Activated T-helper 9 cell treated with anti-CD3 and anti-CD28 coated beads, Interleukin-2, amount 50 U/mL, for 16 hours (primary cell): ENCODE measurements around the gene SCAMP5.

Experiments used
- DNase-seq: peaks from one replicate; pipeline ENCODE4 v3.0.0-alpha.2; 2020; ENCODE audit warnings: low read depth

SCAMP5 gene

GRCh38 chr15:74995182-74995778 is at the start of gene SCAMP5:
TSS of gene SCAMP5 (plus strand) at chr15:74995563. CDS start at chr15:75011840, 16,277 bp downstream.
- DNase-seq = peak; percentile 79

GRCh38 chr15:74950078-74950908 is 45.1 kb upstream of the SCAMP5 start:
- DNase-seq = peak; percentile 54

- DNase-seq = no peak
Observed at GRCh38 chr15:74951006-74951405, 44.4 kb upstream of the SCAMP5 start.

GRCh38 chr15:74954515-74954914 is 40.8 kb upstream of the SCAMP5 start:
- DNase-seq = no peak

GRCh38 chr15:74955017-74955416 is 40.3 kb upstream of the SCAMP5 start:
- no peak for DNase-seq

- peak; percentile 50 for DNase-seq
Observed at GRCh38 chr15:74955796-74956647, 39.3 kb upstream of the SCAMP5 start.

- peak; percentile 56 for DNase-seq
Observed at GRCh38 chr15:74956648-74957475, 38.5 kb upstream of the SCAMP5 start, which contains the start of gene RPP25. TSS of gene RPP25 (minus strand) at chr15:74956772. CDS start at chr15:74956583, 189 bp downstream.

- DNase-seq = no peak
Observed at GRCh38 chr15:74957476-74958035, 37.8 kb upstream of the SCAMP5 start.

- no peak for DNase-seq
Observed at GRCh38 chr15:74958320-74958907, 36.9 kb upstream of the SCAMP5 start.

- DNase-seq = no peak
Observed at GRCh38 chr15:74958908-74959585, 36.3 kb upstream of the SCAMP5 start.

GRCh38 chr15:74959586-74959939 is 35.8 kb upstream of the SCAMP5 start:
- DNase-seq = no peak

- DNase-seq = no peak
Observed at GRCh38 chr15:74960286-74960685, 35.1 kb upstream of the SCAMP5 start.

- no peak for DNase-seq
Observed at GRCh38 chr15:74960995-74961588, 34.3 kb upstream of the SCAMP5 start.

- no peak for DNase-seq
Observed at GRCh38 chr15:74961616-74962015, 33.7 kb upstream of the SCAMP5 start.

- no peak for DNase-seq
Observed at GRCh38 chr15:74962219-74962618, 33.1 kb upstream of the SCAMP5 start.

- DNase-seq = no peak
Observed at GRCh38 chr15:74962671-74963070, 32.7 kb upstream of the SCAMP5 start.

- no peak for DNase-seq
Observed at GRCh38 chr15:74963213-74963612, 32.1 kb upstream of the SCAMP5 start.

- no peak for DNase-seq
Observed at GRCh38 chr15:74964794-74965193, 30.6 kb upstream of the SCAMP5 start.

GRCh38 chr15:74967670-74968069 is 27.7 kb upstream of the SCAMP5 start:
- DNase-seq = no peak

GRCh38 chr15:74976159-74976558 is 19.2 kb upstream of the SCAMP5 start:
- DNase-seq = no peak
